T-helper 9 cell (primary cell): ENCODE data around the gene KCNJ12.
"Not testable (repeated sequence)": the region's sequence is repeated elsewhere in the genome, so short reads cannot be mapped to it uniquely, and the experiment has no call there.

Experiments used
- DNase-seq: peaks from one replicate; pipeline ENCODE4 v3.0.0-alpha.2; 2020

KCNJ12 gene

GRCh38 chr17:21422311-21423189 is 46.4 kb downstream of the KCNJ12 start:
- DNase-seq = not testable (repeated sequence)

- DNase-seq = not testable (repeated sequence)
Measured at GRCh38 chr17:21423190-21423493, 47.0 kb downstream of the KCNJ12 start.

- not testable (repeated sequence) for DNase-seq
Measured at GRCh38 chr17:21424697-21425096, 48.5 kb downstream of the KCNJ12 start.

GRCh38 chr17:21425321-21425720 is 49.2 kb downstream of the KCNJ12 start:
- no peak for DNase-seq

DNA sequence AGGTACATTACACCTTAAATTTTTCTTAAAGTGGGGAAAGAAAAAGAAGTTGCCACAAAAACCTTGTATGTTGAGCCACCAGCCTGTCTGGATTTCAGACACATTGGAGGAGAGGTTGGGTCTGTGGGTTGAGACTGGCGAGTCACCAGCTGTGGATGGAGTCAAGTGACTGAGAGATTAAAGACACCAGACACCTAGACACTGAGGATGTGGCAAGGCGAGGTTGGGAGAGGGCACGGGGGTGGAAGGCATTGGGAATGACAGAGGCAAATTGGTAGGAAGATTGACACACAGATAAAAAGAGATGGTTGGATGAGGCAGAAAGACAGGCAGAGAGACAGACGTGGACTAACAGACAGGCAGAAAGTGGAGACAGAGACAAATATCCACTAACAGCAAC is 49.6 kb downstream of the KCNJ12 start:
- DNase-seq = no peak

DNA sequence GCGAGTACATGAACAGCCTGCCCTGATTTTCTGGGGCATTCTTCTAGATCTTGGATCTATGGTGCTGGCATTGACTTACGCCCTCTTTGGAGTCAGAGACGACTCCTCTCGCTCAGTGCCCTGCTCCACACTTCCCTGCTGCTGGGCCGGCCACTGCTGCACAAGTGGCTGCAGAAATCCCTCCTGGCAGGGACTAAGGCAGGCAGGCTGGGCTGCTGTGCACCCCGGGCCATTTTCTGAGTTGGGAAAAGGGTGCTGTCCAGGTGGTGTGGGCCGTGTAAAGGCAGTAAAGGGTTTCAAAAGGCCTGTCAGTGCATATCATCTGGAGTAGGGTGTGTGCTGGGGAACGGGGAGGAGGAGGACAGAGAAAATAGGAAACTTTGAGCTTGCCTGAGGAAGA is 50.1 kb downstream of the KCNJ12 start:
- not testable (repeated sequence) for DNase-seq

GRCh38 chr17:21426876-21427275 is 50.7 kb downstream of the KCNJ12 start:
- not testable (repeated sequence) for DNase-seq

GRCh38 chr17:21427727-21428126 is 51.6 kb downstream of the KCNJ12 start:
- not testable (repeated sequence) for DNase-seq

DNA sequence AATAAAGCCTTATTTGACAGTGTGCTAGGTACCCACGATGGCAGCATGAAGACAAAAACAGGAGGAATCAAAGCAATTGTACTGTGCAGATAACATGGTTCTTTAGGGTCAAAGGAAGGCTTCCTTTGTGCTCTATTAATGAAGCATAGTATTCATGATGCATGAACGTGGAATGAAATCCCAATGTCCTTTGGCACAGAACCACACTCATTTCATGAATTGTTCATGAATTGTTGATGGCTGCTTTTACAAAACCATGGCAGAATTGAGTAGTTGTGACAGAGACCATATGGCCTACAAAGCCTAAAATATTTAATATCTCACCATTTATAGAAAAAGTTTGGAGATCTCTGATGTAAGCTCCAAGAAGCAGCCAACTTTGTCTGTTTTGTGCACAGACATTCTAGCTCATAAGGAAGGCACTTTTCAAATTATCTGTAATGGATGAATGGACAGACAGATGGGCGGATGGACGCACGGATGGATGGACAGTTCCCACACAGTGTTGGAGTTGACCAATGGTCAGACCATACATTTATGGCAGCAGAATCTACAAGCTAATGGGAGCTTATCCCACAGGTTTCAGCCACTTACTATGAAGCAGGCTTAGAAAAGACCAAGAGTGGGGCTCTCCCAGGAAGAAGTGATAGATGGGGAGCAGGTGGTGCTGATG is 52.7 kb downstream of the KCNJ12 start:
- DNase-seq = not testable (repeated sequence)

DNA sequence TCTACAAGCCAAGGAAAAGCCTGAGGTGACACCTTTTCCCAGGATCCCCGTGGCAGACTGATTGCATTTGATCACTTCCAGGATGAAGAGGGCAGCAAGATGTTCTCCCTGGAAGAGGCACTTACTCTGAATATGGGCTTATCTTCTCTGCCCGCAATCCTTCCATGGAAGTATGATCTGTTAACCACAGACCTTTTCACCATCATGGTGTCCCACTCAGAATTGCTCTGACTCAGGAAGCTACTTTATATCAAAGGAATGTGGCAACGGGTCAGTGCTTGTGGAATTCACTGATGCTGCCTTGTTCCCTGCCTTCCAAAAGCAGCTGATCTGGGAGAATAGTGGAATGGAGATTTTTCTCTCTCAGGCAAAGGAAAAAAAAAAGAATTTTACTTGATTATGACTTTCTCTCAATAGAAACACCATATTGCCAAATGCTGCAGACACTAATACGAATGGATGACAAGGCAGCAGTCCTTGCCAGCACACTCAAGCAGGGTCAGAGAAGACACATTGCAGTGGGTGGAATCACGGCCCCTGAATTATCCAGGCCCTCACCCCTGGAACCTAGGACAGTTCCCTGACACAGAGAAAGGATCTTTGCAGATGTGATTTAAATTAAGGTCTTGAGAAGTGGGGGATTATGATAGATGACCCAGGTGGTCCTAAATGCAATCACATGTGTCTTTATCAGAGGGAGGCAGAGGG is 53.9 kb downstream of the KCNJ12 start:
- DNase-seq = not testable (repeated sequence)

- DNase-seq = not testable (repeated sequence)
Measured at GRCh38 chr17:21433971-21434370, 57.8 kb downstream of the KCNJ12 start.

GRCh38 chr17:21434976-21435375 is 58.8 kb downstream of the KCNJ12 start:
- DNase-seq = not testable (repeated sequence)

DNA sequence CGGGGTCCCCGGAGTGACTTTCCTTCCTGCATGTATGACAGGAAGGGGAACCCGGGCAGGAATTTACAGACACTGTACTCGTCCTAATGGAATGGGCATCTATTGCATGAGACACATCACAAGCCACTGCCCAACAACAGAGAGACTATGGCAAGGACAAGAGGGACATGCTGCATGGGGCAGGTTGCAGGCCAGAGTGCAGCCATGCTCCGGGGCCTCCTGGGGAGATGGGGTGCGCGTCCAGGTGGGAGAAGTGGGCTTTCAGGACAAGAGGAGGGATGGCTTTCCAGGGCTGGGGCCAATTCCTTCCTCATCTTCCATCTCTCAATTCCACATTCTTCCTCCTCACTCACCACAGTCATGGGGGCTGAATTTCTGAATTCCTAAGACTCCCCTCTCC is 60.3 kb downstream of the KCNJ12 start:
- not testable (repeated sequence) for DNase-seq

GRCh38 chr17:21436883-21437836 is 61.0 kb downstream of the KCNJ12 start:
- DNase-seq = not testable (repeated sequence)

- DNase-seq = not testable (repeated sequence)
Measured at GRCh38 chr17:21438316-21439014, 62.3 kb downstream of the KCNJ12 start.

DNA sequence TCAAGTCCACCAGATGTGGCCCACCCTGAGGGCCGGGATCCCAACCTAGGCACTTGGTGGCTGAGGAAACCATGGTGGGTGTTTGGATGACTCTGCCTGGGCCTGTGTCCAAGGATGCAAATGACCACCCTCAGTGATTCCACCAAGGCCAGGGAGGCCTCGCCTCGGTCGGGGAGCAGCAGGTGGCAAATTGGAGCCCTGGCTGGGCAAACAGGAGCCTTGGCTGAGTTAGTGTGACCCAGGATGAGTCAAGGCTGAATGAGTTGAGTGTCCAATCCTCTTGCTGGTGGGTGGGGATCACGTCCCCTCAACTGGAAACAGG is 62.8 kb downstream of the KCNJ12 start:
- DNase-seq = not testable (repeated sequence)

DNA sequence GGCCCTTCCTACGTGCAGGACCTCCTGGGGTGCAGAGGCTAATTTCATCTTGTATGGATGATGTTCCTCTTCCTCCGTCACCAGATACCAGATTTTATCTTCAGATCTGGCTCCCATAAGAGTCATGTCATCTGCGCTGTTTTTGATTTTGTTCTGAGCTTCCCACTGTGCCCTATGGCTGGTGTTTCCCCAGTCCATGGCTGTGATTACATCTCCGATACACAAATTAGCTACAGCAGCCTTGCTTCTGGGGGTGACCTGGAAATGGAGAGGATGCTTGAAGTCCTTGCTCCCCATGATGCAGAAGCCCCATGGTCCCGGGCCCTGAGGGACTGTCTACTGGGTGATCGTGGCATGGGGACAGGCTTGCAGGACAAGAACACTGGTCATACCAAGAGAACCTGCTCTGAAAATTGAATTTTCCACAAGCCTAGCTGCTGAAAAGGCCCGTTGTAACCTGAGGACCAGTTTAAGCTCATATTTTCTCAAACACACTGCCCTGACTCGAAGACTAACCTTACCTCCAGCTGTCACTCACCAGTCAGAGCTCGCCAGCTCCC is 69.0 kb downstream of the KCNJ12 start:
- DNase-seq = no peak

DNA sequence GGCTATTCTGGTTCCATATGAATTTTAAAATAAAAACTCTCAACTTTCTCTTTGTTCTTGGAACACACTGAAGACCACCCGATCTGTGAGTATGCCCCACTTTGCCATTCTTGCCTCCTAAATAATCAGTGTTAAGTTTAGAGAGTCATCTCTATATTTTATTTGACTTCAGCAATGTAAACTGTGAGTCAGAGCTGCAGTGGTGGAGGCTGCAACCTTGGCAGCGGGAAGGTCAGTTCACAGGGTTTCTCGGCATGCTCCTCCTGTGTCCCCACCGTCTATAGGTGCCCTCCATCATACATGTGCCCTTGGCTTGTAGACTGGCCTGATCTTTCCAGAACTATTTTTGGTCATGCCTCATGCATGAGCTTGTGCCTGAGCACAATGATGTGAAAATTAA is 71.4 kb downstream of the KCNJ12 start:
- not testable (repeated sequence) for DNase-seq

DNA sequence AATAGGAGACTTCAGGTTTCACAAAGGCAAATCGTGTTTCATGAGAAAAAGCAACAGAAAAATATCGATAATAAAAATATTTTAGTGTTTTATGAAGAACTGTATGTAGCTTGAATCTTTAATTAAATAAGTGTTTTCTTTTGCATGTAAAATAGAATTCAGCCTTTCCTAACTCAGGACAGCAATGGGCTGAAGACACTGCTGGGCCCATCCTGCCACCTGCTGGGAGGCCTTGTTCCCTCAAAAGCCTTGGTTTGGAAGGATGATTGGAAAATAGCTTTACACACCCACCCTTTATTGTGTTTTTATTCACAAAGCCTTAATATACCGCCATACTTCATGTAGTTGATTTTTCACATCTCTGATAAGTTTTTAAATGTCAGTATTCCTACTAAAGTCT is 73.7 kb downstream of the KCNJ12 start:
- DNase-seq = not testable (repeated sequence)

- no peak for DNase-seq
Measured at GRCh38 chr17:21451975-21452374, 75.8 kb downstream of the KCNJ12 start.

DNA sequence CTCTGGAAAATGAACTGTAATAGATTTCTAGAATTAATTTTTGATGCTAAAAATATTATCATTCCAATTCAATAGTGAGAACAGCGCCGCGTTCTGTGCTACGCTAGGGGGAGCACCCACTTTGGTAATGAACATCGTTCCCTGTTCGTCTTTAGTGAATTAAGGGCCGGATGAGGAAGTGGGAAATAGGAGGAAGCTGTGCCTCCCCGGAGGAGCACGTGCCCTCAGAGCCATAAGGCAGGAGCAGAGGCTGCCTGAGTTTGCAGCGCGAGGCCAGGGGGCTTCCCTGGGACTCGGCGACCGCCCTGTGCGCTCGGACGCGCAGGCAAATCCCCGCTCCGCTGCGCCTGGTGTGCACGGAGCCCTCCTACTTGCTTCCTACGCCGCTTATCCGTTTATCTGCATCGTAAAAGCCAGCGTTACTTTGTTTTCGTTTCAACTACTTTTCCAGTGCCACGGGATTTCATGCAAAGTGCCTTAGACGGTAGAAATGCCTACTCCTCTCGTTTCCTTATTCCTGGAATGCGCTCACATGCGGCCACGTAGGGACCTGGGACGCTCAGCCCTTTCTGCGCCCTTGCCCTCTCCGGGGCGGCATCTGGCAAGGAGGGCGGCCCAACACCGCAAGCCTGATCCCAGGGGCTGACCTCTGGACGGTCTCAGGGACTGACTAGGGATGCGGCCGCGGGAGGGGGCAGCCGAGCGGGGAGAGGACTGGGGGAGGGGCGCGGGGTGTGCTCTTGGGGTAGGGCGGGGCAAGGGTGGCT is 76.4 kb downstream of the KCNJ12 start:
- no peak for DNase-seq
